ENCODE data around the gene CTDSP2. TPM values are rescaled to one million over a fixed set of nuclear protein-coding genes. Genes with fewer than 3 reads are reported as not detected.

CTDSP2 gene
- total and polyA plus RNA-seq, 10 of the 15 experiments (the other 5 are each of a cell fraction or from before 2014, with no cell fraction given) = 17.3 to 98.2 (median 54.1) TPM

- TF ChIP-seq PBX3 (IDR thresholded peaks at IDR 0.05; ENCODE audit: insufficient replicate concordance, low read depth, low read length) (no peak), LARP7 (IDR thresholded peaks at IDR 0.05) (no peak), TAF1 (IDR thresholded peaks at IDR 0.05; ENCODE audit: borderline replicate concordance, low read depth, low read length) (no peak), HCFC1 (IDR thresholded peaks at IDR 0.05; ENCODE audit: low read length) (no peak), E2F4 (IDR thresholded peaks at IDR 0.05; ENCODE audit: low read depth, low read length) (no peak), CREM (IDR thresholded peaks at IDR 0.05; ENCODE audit: low read depth) (no peak), TARDBP (IDR thresholded peaks at IDR 0.05; ENCODE audit: borderline replicate concordance) (no peak)
These were observed 5.7 kb upstream of the CTDSP2 start (continued) for GRCh38 chr12:57852200-57852599.

- FAIRE-seq (no peak), ATAC-seq (no peak), DNase-seq (ENCODE audit: low read depth, low spot score) (no peak)
- intact Hi-C loops (cut with micrococcal nuclease; ENCODE audit: unreplicated experiment) = no loop called here
- no peak overlapping the region for H2AFZ ChIP-seq (ENCODE audit: control insufficient read depth, low read depth, low read length)
- WGBS (ENCODE audit: insufficient coverage, insufficient replicate concordance, low lambda C conversion rate, missing lambda C conversion rate) = 0% methylated on average over 1 of the region's 1 CpG
- H3K9me3 ChIP-seq (replicated peaks; ENCODE audit: control insufficient read depth, insufficient read depth, low read length) = no peaks in the 10 kb centered on the region; the same call in 2 of the 3 replicates
- H3K4me1 ChIP-seq (ENCODE audit: control insufficient read depth, insufficient read depth, low read length) = peaks cover 12% of the 10 kb centered on the region
- H3K27me3 ChIP-seq (replicated peaks in 1 of 2; ENCODE audit: control insufficient read depth in 2 of 2, insufficient read depth in 2 of 2, low read length in 1 of 2) = peaks cover 5 to 8% of the 10 kb centered on the region in 2 experiments; a peak in 3 of 4 replicates
- ChIA-PET SMC1A (ENCODE audit: uncharacterized antibody, unreplicated experiment) (interaction anchor here (0.8 to 2.2 kb wide), 2 partner anchors 14 to 31 kb away, joined by 3 to 5 read pairs; no protein-coding TSS in a partner anchor), RAD21 (ENCODE audit: unreplicated experiment) (interaction anchor here (0.8 to 2.1 kb wide), 5 partner anchors 14 to 47 kb away, joined by 3 to 7 read pairs (median 5); no protein-coding TSS in a partner anchor), CTCF (interaction anchor here (0.6 to 1.6 kb wide), 7 partner anchors 11 to 96 kb away, joined by 3 to 5 read pairs (median 3); partner anchors contain the start of gene TSFM), POLR2A (interaction anchor here (0.5 to 1.0 kb wide), 2 partner anchors 10 to 107 kb away, joined by 3 to 7 read pairs; partner anchors contain the start of gene TSPAN31)
- in situ Hi-C loops (cut with MboI) = no loop called here
- H3K9ac ChIP-seq (ENCODE audit: control insufficient read depth, insufficient read depth, low read length) = no peak overlapping the region
- TF ChIP-seq, protein P1, sequence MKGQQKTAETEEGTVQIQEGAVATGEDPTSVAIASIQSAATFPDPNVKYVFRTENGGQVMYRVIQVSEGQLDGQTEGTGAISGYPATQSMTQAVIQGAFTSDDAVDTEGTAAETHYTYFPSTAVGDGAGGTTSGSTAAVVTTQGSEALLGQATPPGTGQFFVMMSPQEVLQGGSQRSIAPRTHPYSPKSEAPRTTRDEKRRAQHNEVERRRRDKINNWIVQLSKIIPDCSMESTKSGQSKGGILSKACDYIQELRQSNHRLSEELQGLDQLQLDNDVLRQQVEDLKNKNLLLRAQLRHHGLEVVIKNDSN (IDR thresholded peaks at IDR 0.05; ENCODE audit: borderline replicate concordance, extremely low read length, insufficient read depth, low read depth, low read length) = no peak
- no peak for TF ChIP-seq CBX5 (IDR thresholded peaks at IDR 0.05; ENCODE audit: low read depth)
- TF ChIP-seq BCL11A (IDR thresholded peaks at IDR 0.05; ENCODE audit: low read depth, low read length) = no peak
- no peak overlapping the region for H3K27ac ChIP-seq (ENCODE audit: control insufficient read depth, insufficient read depth)
- H3K4me3 ChIP-seq = no peak overlapping the region
- H3K36me3 ChIP-seq (ENCODE audit: control insufficient read depth in 2 of 2, insufficient read depth in 2 of 2, low read length in 1 of 2) = no peaks in the 10 kb centered on the region
- BruUV-seq (replicated peaks) = no TSS peak
- H3K4me2 ChIP-seq (ENCODE audit: control insufficient read depth, insufficient read depth) = no peak overlapping the region
- no peaks in the 10 kb centered on the region for H4K20me1 ChIP-seq (ENCODE audit: control insufficient read depth, insufficient read depth)
- no peaks in the 10 kb centered on the region; the same call in 1 of the 2 replicates for H3K79me2 ChIP-seq (ENCODE audit: control insufficient read depth, insufficient read depth, low read length)
These were observed 5.0 kb upstream of the CTDSP2 start for GRCh38 chr12:57851552-57851951.
